ENCODE data around the gene PMEPA1. TPM values are rescaled to one million over a fixed set of nuclear protein-coding genes. Genes with fewer than 3 reads are reported as not detected.

PMEPA1 gene
- total RNA-seq, 2 donors from 2014 or later, result 22.7 to 23.9 TPM

GRCh38 chr20:57649617-57650015 lies 60.2 kb downstream of the PMEPA1 start:
- no peak for TF ChIP-seq CTCF (IDR thresholded peaks at IDR 0.05)
- TF ChIP-seq POLR2A (IDR thresholded peaks at IDR 0.05), result no peak
- 67 to 78% methylated on average over 14 of the region's 14 CpGs for WGBS, 2 donors
- no peak for DNase-seq

GRCh38 chr20:57648878-57649616 lies 60.8 kb downstream of the PMEPA1 start:
- DNase-seq, result no peak

More at GRCh38 chr20:57649617-57650015, 60.2 kb downstream of the PMEPA1 start:
- ATAC-seq, result no peak
- no peak overlapping the region for H3K27ac ChIP-seq
- H3K36me3 ChIP-seq (replicated peaks in 1 of 2; ENCODE audit: insufficient read depth in 1 of 2, low read depth in 2 of 2), result peaks cover 5 to 7% of the 10 kb centered on the region in 2 donors
- intact Hi-C loops (cut with DNase I), result loop anchor here (10.0 kb wide), 1 partner anchor 535 kb away; no protein-coding TSS in a partner anchor
- H3K4me1 ChIP-seq, result no peaks in the 10 kb centered on the region
- H3K27me3 ChIP-seq, result no peaks in the 10 kb centered on the region
- H3K4me3 ChIP-seq, result no peak overlapping the region
- H3K9me3 ChIP-seq, result peaks cover 0 to 5% (median 0%) of the 10 kb centered on the region in 3 donors

GRCh38 chr20:57647933-57648785 lies 61.7 kb downstream of the PMEPA1 start:
- no peak overlapping the region for H3K4me3 ChIP-seq
- DNase-seq (no peak), ATAC-seq (no peak)
- intact Hi-C loops (cut with DNase I), result no loop called here
- no peak for TF ChIP-seq POLR2A (IDR thresholded peaks at IDR 0.05)
- TF ChIP-seq CTCF (IDR thresholded peaks at IDR 0.05), result no peak
- 62 to 69% methylated on average over 23 of the region's 23 CpGs for WGBS, 2 donors
- no peaks in the 10 kb centered on the region for H3K27me3 ChIP-seq
- no peak overlapping the region for H3K27ac ChIP-seq
- H3K9me3 ChIP-seq, result peaks cover 0 to 5% (median 0%) of the 10 kb centered on the region in 3 donors
- H3K4me1 ChIP-seq, result no peaks in the 10 kb centered on the region
- H3K36me3 ChIP-seq (replicated peaks in 1 of 2; ENCODE audit: insufficient read depth in 1 of 2, low read depth in 2 of 2), result peaks cover 5 to 7% of the 10 kb centered on the region in 2 donors

More at GRCh38 chr20:57648878-57649616, 60.8 kb downstream of the PMEPA1 start:
- H3K9me3 ChIP-seq, result peaks cover 0 to 5% (median 0%) of the 10 kb centered on the region in 3 donors
- intact Hi-C loops (cut with DNase I), result no loop called here
- no peak for ATAC-seq
- 63 to 64% methylated on average over 15 of the region's 15 CpGs for WGBS, 2 donors
- no peaks in the 10 kb centered on the region for H3K27me3 ChIP-seq
- peaks cover 5 to 7% of the 10 kb centered on the region in 2 donors for H3K36me3 ChIP-seq (replicated peaks in 1 of 2; ENCODE audit: insufficient read depth in 1 of 2, low read depth in 2 of 2)
- TF ChIP-seq POLR2A (IDR thresholded peaks at IDR 0.05) (no peak), CTCF (IDR thresholded peaks at IDR 0.05) (no peak)
- no peak overlapping the region for H3K27ac ChIP-seq
- H3K4me3 ChIP-seq, result no peak overlapping the region
- H3K4me1 ChIP-seq, result no peaks in the 10 kb centered on the region

- no peak for ATAC-seq
- no peaks in the 10 kb centered on the region for H3K4me1 ChIP-seq
- H3K9me3 ChIP-seq, result peaks cover 0 to 5% (median 0%) of the 10 kb centered on the region in 3 donors
- intact Hi-C loops (cut with DNase I), result no loop called here
- no peak overlapping the region for H3K4me3 ChIP-seq
- no peak overlapping the region for H3K27ac ChIP-seq
- DNase-seq, result no peak
- peaks cover 5 to 6% of the 10 kb centered on the region in 2 donors for H3K36me3 ChIP-seq (replicated peaks in 1 of 2; ENCODE audit: insufficient read depth in 1 of 2, low read depth in 2 of 2)
- WGBS, 2 donors, result 47 to 56% methylated on average over 12 of the region's 12 CpGs
- TF ChIP-seq CTCF (IDR thresholded peaks at IDR 0.05) (no peak), POLR2A (IDR thresholded peaks at IDR 0.05) (no peak)
- H3K27me3 ChIP-seq, result no peaks in the 10 kb centered on the region
Measured at GRCh38 chr20:57647006-57647932, 62.5 kb downstream of the PMEPA1 start.
